ENCODE measurements around the gene LIPA. TPM values are rescaled to one million over a fixed set of nuclear protein-coding genes. Genes with fewer than 3 reads are reported as not detected.

Gene LIPA
- total RNA-seq, 1 experiment from 2014 or later = 47.3 TPM

DNA sequence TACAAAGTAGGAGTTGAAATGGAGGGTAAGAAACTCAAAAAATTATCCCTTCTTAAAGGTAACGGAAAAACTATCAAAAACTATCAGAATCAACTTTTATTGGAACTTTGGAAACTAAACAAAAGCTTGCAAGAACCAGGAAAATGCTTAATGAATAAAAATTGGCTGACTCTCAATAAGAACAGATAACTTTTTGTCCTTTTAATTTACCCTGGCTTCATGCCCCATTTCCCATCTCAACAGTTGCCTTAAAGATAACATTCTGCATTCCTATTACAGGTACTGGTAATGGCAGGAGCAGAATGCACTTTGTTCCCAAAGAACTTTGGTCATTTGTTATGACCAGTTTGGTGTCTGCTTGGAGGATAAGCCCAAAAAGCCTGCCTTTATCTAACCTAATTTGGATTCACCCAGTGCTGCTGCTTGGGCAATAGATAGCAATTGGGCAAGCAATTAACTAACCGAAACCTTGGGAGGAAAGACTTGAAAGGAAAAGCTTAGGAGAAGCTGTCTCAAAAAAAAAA, 62.3 kb downstream of the LIPA start (continued):
- TF ChIP-seq ZNF281 (CRISPR knock-in tag; IDR thresholded peaks at IDR 0.05) (no peak), CBFB (CRISPR knock-in tag; IDR thresholded peaks at IDR 0.05; ENCODE audit: low read depth) (no peak), ZSCAN18 (CRISPR knock-in tag; IDR thresholded peaks at IDR 0.05) (no peak), ARID4B (CRISPR knock-in tag; IDR thresholded peaks at IDR 0.05; ENCODE audit: borderline replicate concordance) (no peak), OVOL2 (CRISPR knock-in tag; IDR thresholded peaks at IDR 0.05; ENCODE audit: borderline replicate concordance) (no peak), IRF2 (CRISPR knock-in tag; IDR thresholded peaks at IDR 0.05; ENCODE audit: borderline replicate concordance, low read depth) (no peak)
- TF ChIP-seq, protein P1, sequence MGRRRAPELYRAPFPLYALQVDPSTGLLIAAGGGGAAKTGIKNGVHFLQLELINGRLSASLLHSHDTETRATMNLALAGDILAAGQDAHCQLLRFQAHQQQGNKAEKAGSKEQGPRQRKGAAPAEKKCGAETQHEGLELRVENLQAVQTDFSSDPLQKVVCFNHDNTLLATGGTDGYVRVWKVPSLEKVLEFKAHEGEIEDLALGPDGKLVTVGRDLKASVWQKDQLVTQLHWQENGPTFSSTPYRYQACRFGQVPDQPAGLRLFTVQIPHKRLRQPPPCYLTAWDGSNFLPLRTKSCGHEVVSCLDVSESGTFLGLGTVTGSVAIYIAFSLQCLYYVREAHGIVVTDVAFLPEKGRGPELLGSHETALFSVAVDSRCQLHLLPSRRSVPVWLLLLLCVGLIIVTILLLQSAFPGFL (CRISPR knock-in tag; IDR thresholded peaks at IDR 0.05; ENCODE audit: borderline replicate concordance) = no peak
- TF ChIP-seq, protein P2, sequence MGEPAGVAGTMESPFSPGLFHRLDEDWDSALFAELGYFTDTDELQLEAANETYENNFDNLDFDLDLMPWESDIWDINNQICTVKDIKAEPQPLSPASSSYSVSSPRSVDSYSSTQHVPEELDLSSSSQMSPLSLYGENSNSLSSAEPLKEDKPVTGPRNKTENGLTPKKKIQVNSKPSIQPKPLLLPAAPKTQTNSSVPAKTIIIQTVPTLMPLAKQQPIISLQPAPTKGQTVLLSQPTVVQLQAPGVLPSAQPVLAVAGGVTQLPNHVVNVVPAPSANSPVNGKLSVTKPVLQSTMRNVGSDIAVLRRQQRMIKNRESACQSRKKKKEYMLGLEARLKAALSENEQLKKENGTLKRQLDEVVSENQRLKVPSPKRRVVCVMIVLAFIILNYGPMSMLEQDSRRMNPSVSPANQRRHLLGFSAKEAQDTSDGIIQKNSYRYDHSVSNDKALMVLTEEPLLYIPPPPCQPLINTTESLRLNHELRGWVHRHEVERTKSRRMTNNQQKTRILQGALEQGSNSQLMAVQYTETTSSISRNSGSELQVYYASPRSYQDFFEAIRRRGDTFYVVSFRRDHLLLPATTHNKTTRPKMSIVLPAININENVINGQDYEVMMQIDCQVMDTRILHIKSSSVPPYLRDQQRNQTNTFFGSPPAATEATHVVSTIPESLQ (CRISPR knock-in tag; IDR thresholded peaks at IDR 0.05) = no peak
- TF ChIP-seq, protein P3, sequence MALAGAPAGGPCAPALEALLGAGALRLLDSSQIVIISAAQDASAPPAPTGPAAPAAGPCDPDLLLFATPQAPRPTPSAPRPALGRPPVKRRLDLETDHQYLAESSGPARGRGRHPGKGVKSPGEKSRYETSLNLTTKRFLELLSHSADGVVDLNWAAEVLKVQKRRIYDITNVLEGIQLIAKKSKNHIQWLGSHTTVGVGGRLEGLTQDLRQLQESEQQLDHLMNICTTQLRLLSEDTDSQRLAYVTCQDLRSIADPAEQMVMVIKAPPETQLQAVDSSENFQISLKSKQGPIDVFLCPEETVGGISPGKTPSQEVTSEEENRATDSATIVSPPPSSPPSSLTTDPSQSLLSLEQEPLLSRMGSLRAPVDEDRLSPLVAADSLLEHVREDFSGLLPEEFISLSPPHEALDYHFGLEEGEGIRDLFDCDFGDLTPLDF (CRISPR knock-in tag; IDR thresholded peaks at IDR 0.05) = no peak

DNA sequence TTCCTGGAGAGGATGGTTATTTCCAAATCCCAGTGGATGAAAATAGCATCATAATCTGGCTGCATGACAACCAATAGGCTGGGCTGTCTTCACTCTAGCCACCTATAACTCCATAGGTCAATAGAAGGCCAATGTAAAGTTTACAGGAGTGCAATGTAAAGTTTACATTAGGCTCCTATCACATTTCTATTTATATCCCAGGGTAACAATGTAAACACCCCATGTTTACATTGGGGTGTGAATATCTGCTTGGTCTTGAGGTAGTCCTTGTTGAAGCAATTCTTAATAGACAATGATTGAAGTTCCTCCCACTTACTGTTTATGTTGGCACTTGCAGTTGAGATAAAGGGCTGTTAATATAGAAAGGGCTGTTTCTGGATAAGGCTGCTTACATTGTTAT, 65.9 kb downstream of the LIPA start:
- Mint-ChIP-seq H3K4me3 (no peak overlapping the region), H3K36me3 (no peaks in the 10 kb centered on the region), H3K4me1 (peaks cover 5% of the 10 kb centered on the region), H3K9me3 (peaks cover 4% of the 10 kb centered on the region), H3K27me3 (ENCODE audit: low read depth) (no peaks in the 10 kb centered on the region), H3K27ac (no peak overlapping the region)
- CTCF ChIA-PET = no interaction called here
- POLR2A ChIA-PET = no interaction called here
- ATAC-seq (no peak), DNase-seq (ENCODE audit: low spot score) (no peak)
- TF ChIP-seq ELF4 (CRISPR knock-in tag; IDR thresholded peaks at IDR 0.05; ENCODE audit: low read depth) (no peak), SMAD4 (CRISPR knock-in tag; IDR thresholded peaks at IDR 0.05) (no peak), FOXJ3 (CRISPR knock-in tag; IDR thresholded peaks at IDR 0.05; ENCODE audit: borderline replicate concordance) (no peak), ATF1 (CRISPR knock-in tag; IDR thresholded peaks at IDR 0.05) (no peak), ZNF232 (CRISPR knock-in tag; IDR thresholded peaks at IDR 0.05) (no peak), ZNF281 (CRISPR knock-in tag; IDR thresholded peaks at IDR 0.05) (no peak), MYBL2 (CRISPR knock-in tag; IDR thresholded peaks at IDR 0.05) (no peak), ZNF671 (CRISPR knock-in tag; IDR thresholded peaks at IDR 0.05) (no peak)
- TF ChIP-seq, protein P4, sequence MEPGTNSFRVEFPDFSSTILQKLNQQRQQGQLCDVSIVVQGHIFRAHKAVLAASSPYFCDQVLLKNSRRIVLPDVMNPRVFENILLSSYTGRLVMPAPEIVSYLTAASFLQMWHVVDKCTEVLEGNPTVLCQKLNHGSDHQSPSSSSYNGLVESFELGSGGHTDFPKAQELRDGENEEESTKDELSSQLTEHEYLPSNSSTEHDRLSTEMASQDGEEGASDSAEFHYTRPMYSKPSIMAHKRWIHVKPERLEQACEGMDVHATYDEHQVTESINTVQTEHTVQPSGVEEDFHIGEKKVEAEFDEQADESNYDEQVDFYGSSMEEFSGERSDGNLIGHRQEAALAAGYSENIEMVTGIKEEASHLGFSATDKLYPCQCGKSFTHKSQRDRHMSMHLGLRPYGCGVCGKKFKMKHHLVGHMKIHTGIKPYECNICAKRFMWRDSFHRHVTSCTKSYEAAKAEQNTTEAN (CRISPR knock-in tag; IDR thresholded peaks at IDR 0.05) = no peak
